ENCODE measurements around the gene COQ6.

DNA sequence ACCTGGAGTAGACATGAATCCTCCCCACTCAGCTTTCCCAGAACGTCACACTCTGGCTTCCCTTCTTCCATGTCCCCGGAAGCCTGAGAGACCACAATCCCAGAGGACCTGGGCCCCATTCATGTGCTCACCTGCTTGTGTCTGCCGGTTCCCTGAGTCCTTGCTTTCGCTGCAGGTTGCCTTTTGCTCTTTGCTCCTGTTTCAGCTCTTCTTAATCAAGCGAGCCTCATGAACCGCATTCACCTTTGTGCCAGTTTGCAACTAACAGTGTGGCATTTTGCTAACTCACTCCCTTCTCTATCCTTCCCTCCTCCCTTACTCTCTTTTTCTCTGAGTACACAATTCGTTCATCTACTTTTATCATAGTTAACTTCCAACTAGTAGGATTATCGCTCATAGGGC is 45.9 kb downstream of the COQ6 start:
- TF ChIP-seq, protein P1, sequence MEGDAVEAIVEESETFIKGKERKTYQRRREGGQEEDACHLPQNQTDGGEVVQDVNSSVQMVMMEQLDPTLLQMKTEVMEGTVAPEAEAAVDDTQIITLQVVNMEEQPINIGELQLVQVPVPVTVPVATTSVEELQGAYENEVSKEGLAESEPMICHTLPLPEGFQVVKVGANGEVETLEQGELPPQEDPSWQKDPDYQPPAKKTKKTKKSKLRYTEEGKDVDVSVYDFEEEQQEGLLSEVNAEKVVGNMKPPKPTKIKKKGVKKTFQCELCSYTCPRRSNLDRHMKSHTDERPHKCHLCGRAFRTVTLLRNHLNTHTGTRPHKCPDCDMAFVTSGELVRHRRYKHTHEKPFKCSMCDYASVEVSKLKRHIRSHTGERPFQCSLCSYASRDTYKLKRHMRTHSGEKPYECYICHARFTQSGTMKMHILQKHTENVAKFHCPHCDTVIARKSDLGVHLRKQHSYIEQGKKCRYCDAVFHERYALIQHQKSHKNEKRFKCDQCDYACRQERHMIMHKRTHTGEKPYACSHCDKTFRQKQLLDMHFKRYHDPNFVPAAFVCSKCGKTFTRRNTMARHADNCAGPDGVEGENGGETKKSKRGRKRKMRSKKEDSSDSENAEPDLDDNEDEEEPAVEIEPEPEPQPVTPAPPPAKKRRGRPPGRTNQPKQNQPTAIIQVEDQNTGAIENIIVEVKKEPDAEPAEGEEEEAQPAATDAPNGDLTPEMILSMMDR (IDR thresholded peaks at IDR 0.05; ENCODE audit: low read depth, low read length), result no peak
- no peak for TF ChIP-seq EZH2phosphoT487 (IDR thresholded peaks at IDR 0.05; ENCODE audit: low read depth)
